ENCODE measurements around the gene LCLAT1. TPM values are rescaled to one million over a fixed set of nuclear protein-coding genes. Genes with fewer than 3 reads are reported as not detected.
"Not testable (repeated sequence)": the region's sequence is repeated elsewhere in the genome, so short reads cannot be mapped to it uniquely, and the experiment has no call there.

The LCLAT1 gene
- total RNA-seq, 1 donor: 14.6 TPM

- Histone ChIP-seq H3K9me3 (ENCODE audit: low read depth, low read length) (no peaks in the 10 kb centered on the region), H3K27me3 (ENCODE audit: insufficient read depth, low read length) (no peaks in the 10 kb centered on the region), H3K4me1 (ENCODE audit: insufficient read depth, low read length) (peaks cover 5% of the 10 kb centered on the region), H3K4me3 (ENCODE audit: low read length) (no peak overlapping the region)
These were observed 137.1 kb downstream of the LCLAT1 start for GRCh38 chr2:30584116-30584515.

- no peak overlapping the region for H3K4me3 ChIP-seq (ENCODE audit: low read length)
- no peaks in the 10 kb centered on the region for H3K4me1 ChIP-seq (ENCODE audit: insufficient read depth, low read length)
- no peaks in the 10 kb centered on the region for H3K27me3 ChIP-seq (ENCODE audit: insufficient read depth, low read length)
- H3K9me3 ChIP-seq (ENCODE audit: low read depth, low read length): no peaks in the 10 kb centered on the region
These were observed 141.9 kb downstream of the LCLAT1 start for GRCh38 chr2:30588994-30589393.

DNA sequence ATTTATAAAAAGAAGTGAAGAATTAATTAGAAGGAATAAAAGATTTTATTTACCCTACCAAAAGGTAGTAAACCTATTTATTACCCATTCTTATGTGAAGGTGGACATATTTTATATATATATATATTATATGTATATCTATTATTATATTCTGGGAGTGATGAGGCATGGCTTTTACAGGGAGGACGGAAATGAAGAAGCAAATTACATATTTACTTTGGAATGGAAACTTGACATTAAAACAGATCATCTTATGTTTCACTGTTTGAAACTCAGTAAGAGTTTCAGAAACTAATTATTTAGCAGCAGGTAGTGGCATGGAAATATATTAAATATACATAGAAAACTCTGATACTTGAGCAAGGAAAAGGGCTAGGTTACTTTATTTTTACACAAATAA, 143.4 kb downstream of the LCLAT1 start:
- H3K4me3 ChIP-seq (ENCODE audit: low read length): no peak overlapping the region
- H3K27me3 ChIP-seq (ENCODE audit: insufficient read depth, low read length): no peaks in the 10 kb centered on the region
- H3K9me3 ChIP-seq (ENCODE audit: low read depth, low read length): no peaks in the 10 kb centered on the region
- H3K4me1 ChIP-seq (ENCODE audit: insufficient read depth, low read length): no peaks in the 10 kb centered on the region

GRCh38 chr2:30591186-30591585, 144.1 kb downstream of the LCLAT1 start:
- Histone ChIP-seq H3K4me3 (ENCODE audit: low read length) (no peak overlapping the region), H3K27me3 (ENCODE audit: insufficient read depth, low read length) (no peaks in the 10 kb centered on the region), H3K9me3 (ENCODE audit: low read depth, low read length) (no peaks in the 10 kb centered on the region), H3K4me1 (ENCODE audit: insufficient read depth, low read length) (no peaks in the 10 kb centered on the region)

- Histone ChIP-seq H3K27me3 (ENCODE audit: insufficient read depth, low read length) (no peaks in the 10 kb centered on the region), H3K9me3 (ENCODE audit: low read depth, low read length) (peaks cover 7% of the 10 kb centered on the region), H3K4me3 (ENCODE audit: low read length) (no peak overlapping the region), H3K4me1 (ENCODE audit: insufficient read depth, low read length) (no peaks in the 10 kb centered on the region)
These were observed 154.3 kb downstream of the LCLAT1 start for GRCh38 chr2:30601375-30601774.

GRCh38 chr2:30605197-30605596, 158.2 kb downstream of the LCLAT1 start:
- no peaks in the 10 kb centered on the region for H3K4me1 ChIP-seq (ENCODE audit: insufficient read depth, low read length)
- H3K27me3 ChIP-seq (ENCODE audit: insufficient read depth, low read length): no peaks in the 10 kb centered on the region
- no peak overlapping the region for H3K4me3 ChIP-seq (ENCODE audit: low read length)
- no peaks in the 10 kb centered on the region for H3K9me3 ChIP-seq (ENCODE audit: low read depth, low read length)

GRCh38 chr2:30608643-30609042, 161.6 kb downstream of the LCLAT1 start:
- H3K27me3 ChIP-seq (ENCODE audit: insufficient read depth, low read length): no peaks in the 10 kb centered on the region
- no peaks in the 10 kb centered on the region for H3K9me3 ChIP-seq (ENCODE audit: low read depth, low read length)
- H3K4me3 ChIP-seq (ENCODE audit: low read length): no peak overlapping the region
- H3K4me1 ChIP-seq (ENCODE audit: insufficient read depth, low read length): no peaks in the 10 kb centered on the region

DNA sequence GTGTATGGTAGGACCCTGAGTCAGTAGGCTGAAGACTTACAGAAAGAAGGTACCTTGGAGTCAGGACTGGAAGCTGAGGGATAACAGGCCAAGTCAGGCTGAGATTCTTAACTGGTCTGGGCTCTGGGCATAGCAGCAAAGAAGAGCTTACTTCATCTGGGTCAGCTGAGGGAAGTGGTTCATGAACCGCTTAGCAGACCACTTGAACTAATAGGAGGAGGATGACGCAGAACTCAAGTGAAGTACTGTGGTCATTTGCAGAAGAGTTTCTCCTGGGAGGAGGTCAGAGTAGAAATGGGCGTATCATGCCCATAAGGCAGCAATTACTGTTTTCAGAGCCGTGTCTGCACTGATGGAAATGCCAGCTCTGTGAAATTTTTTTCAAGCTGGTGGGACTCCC, 164.5 kb downstream of the LCLAT1 start:
- H3K9me3 ChIP-seq (ENCODE audit: low read depth, low read length): no peaks in the 10 kb centered on the region
- no peaks in the 10 kb centered on the region for H3K27me3 ChIP-seq (ENCODE audit: insufficient read depth, low read length)
- H3K4me3 ChIP-seq (ENCODE audit: low read length): no peak overlapping the region
- H3K4me1 ChIP-seq (ENCODE audit: insufficient read depth, low read length): no peaks in the 10 kb centered on the region

- no peaks in the 10 kb centered on the region for H3K4me1 ChIP-seq (ENCODE audit: insufficient read depth, low read length)
- H3K9me3 ChIP-seq (ENCODE audit: low read depth, low read length): no peaks in the 10 kb centered on the region
- no peak overlapping the region for H3K4me3 ChIP-seq (ENCODE audit: low read length)
- no peaks in the 10 kb centered on the region for H3K27me3 ChIP-seq (ENCODE audit: insufficient read depth, low read length)
These were observed 165.3 kb downstream of the LCLAT1 start for GRCh38 chr2:30612371-30612770.

- H3K4me1 ChIP-seq (ENCODE audit: insufficient read depth, low read length): no peaks in the 10 kb centered on the region
- H3K27me3 ChIP-seq (ENCODE audit: insufficient read depth, low read length): no peaks in the 10 kb centered on the region
- H3K9me3 ChIP-seq (ENCODE audit: low read depth, low read length): no peaks in the 10 kb centered on the region
- no peak overlapping the region for H3K4me3 ChIP-seq (ENCODE audit: low read length)
These were observed 166.0 kb downstream of the LCLAT1 start for GRCh38 chr2:30613001-30613400.

GRCh38 chr2:30614227-30614626, 167.2 kb downstream of the LCLAT1 start:
- not testable (repeated sequence) for H3K9me3 ChIP-seq (ENCODE audit: low read depth, low read length); H3K4me3 ChIP-seq (ENCODE audit: low read length); H3K27me3 ChIP-seq (ENCODE audit: insufficient read depth, low read length); H3K4me1 ChIP-seq (ENCODE audit: insufficient read depth, low read length)

- Histone ChIP-seq H3K4me3 (ENCODE audit: low read length) (no peak overlapping the region), H3K4me1 (ENCODE audit: insufficient read depth, low read length) (no peaks in the 10 kb centered on the region), H3K9me3 (ENCODE audit: low read depth, low read length) (no peaks in the 10 kb centered on the region), H3K27me3 (ENCODE audit: insufficient read depth, low read length) (no peaks in the 10 kb centered on the region)
These were observed 168.9 kb downstream of the LCLAT1 start for GRCh38 chr2:30615926-30616325.

DNA sequence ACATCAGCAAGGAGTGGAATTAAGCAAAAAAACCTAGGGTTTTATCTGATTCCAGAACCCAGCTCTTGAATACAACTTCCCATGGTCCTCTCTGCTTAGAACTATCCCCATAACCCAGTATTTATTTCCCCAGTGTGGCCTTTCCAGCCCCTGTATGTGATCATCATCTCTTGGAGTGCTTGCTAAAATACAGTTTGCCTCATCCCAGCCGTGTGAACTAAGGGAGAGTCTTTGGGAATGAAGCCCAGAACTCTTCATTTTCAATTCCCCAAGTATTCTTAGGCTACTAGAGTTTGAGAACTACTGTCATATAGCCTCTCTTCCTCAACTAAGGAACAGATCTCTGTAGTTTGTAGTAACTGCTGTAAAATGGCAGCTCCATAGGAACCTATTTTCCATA, 173.1 kb downstream of the LCLAT1 start:
- no peaks in the 10 kb centered on the region for H3K4me1 ChIP-seq (ENCODE audit: insufficient read depth, low read length)
- H3K9me3 ChIP-seq (ENCODE audit: low read depth, low read length): no peaks in the 10 kb centered on the region
- no peaks in the 10 kb centered on the region for H3K27me3 ChIP-seq (ENCODE audit: insufficient read depth, low read length)
- no peak overlapping the region for H3K4me3 ChIP-seq (ENCODE audit: low read length)

GRCh38 chr2:30621836-30622235, 174.8 kb downstream of the LCLAT1 start:
- Histone ChIP-seq H3K27me3 (ENCODE audit: insufficient read depth, low read length) (no peaks in the 10 kb centered on the region), H3K4me1 (ENCODE audit: insufficient read depth, low read length) (no peaks in the 10 kb centered on the region), H3K4me3 (ENCODE audit: low read length) (no peak overlapping the region), H3K9me3 (ENCODE audit: low read depth, low read length) (no peaks in the 10 kb centered on the region)

DNA sequence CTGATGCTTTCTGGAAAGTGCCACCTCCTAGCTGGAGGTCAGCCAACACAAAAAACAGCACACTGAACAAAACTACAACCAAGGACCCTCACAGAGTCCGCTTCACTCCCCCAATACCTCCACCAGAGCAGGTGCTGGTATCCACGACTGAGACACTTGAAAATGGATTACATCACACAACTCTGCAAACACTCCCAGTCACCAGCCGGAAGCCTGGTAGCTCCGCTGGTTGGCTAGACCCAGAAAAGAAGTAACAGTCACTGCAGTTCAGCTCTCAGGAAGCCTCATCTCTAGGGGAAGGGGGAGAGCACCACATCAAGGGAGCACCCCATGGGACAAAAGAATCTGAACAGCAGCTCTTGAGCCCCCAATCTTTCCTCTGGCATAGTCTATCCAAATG, 175.4 kb downstream of the LCLAT1 start:
- no peaks in the 10 kb centered on the region for H3K4me1 ChIP-seq (ENCODE audit: insufficient read depth, low read length)
- no peak overlapping the region for H3K4me3 ChIP-seq (ENCODE audit: low read length)
- no peaks in the 10 kb centered on the region for H3K9me3 ChIP-seq (ENCODE audit: low read depth, low read length)
- H3K27me3 ChIP-seq (ENCODE audit: insufficient read depth, low read length): no peaks in the 10 kb centered on the region

- no peak overlapping the region for H3K4me3 ChIP-seq (ENCODE audit: low read length)
- no peaks in the 10 kb centered on the region for H3K27me3 ChIP-seq (ENCODE audit: insufficient read depth, low read length)
- H3K9me3 ChIP-seq (ENCODE audit: low read depth, low read length): no peaks in the 10 kb centered on the region
- no peaks in the 10 kb centered on the region for H3K4me1 ChIP-seq (ENCODE audit: insufficient read depth, low read length)
These were observed 178.2 kb downstream of the LCLAT1 start for GRCh38 chr2:30625276-30625675.

DNA sequence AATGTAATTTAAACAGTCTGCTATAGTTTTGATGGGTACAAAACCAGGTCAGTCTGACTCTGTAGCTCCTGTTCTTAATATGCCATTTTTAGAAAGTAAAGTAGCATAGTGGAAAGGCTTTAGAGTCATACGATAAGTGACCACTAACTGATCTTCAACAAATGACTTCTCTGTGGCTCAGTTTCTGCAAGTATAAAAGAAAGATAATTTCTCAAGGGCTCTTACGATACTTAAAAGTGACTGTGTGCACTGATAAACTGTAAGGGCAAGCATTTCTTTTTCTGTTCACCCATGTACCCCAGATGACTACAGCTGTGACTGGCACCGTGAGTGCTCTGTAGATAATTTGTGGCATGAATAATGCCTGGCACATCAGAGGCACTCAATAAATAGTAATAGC, 178.7 kb downstream of the LCLAT1 start:
- no peaks in the 10 kb centered on the region for H3K4me1 ChIP-seq (ENCODE audit: insufficient read depth, low read length)
- H3K9me3 ChIP-seq (ENCODE audit: low read depth, low read length): no peaks in the 10 kb centered on the region
- H3K27me3 ChIP-seq (ENCODE audit: insufficient read depth, low read length): no peaks in the 10 kb centered on the region
- no peak overlapping the region for H3K4me3 ChIP-seq (ENCODE audit: low read length)
